IMR-90 (cell line): ENCODE data around the gene DPYSL5.

Experiments used
- BHLHE40 ChIP-seq: fragments of 150-350 bp; IDR thresholded peaks from 2 replicates; pipeline ENCODE4 v1.6.1; 2016; ENCODE audit warnings: mild to moderate bottlenecking, low read depth, low read length
- CEBPB ChIP-seq: IDR thresholded peaks from 2 replicates; pipeline ENCODE4 v1.6.1; 2012; ENCODE audit warnings: low read depth, low read length, improper control_type of control experiment
- CHD1 ChIP-seq: IDR thresholded peaks from 2 replicates; pipeline ENCODE4 v1.6.1; 2012; ENCODE audit warnings: low read depth, low read length, improper control_type of control experiment
- POLR2A ChIP-seq: IDR thresholded peaks from 2 replicates; pipeline ENCODE4 v1.6.1; 2012; ENCODE audit warnings: mild to moderate bottlenecking, low read depth, low read length
- RCOR1 ChIP-seq: IDR thresholded peaks from 2 replicates; pipeline ENCODE4 v1.6.1; 2012; ENCODE audit warnings: mild to moderate bottlenecking, low read length, improper control_type of control experiment; ENCODE audit not compliant: insufficient replicate concordance
- SMC3 ChIP-seq: fragments of 150-350 bp; IDR thresholded peaks from 2 replicates; pipeline ENCODE4 v1.6.1; 2016; ENCODE audit warnings: low read depth, mild to moderate bottlenecking, antibody characterized with exemption, low read length, moderate library complexity
- USF2 ChIP-seq: fragments of 150-350 bp; IDR thresholded peaks from 2 replicates; pipeline ENCODE4 v1.6.1; 2017; ENCODE audit warnings: mild to moderate bottlenecking, antibody characterized with exemption, low read length, low read depth
- TF ChIP-seq, protein P1 (sequence below): fragments of 150-350 bp; IDR thresholded peaks from 2 replicates; pipeline ENCODE4 v1.6.1; 2016; ENCODE audit warnings: low read depth, mild to moderate bottlenecking, low read length, moderate library complexity, borderline replicate concordance
- TF ChIP-seq, protein P2 (sequence below): conservative IDR thresholded peaks from 2 replicates; pipeline ENCODE4 v1.5.1; 2012; ENCODE audit warnings: mild to moderate bottlenecking, low read depth, low read length, improper control_type of control experiment

- no peak for TF ChIP-seq SMC3
- TF ChIP-seq, protein P1, sequence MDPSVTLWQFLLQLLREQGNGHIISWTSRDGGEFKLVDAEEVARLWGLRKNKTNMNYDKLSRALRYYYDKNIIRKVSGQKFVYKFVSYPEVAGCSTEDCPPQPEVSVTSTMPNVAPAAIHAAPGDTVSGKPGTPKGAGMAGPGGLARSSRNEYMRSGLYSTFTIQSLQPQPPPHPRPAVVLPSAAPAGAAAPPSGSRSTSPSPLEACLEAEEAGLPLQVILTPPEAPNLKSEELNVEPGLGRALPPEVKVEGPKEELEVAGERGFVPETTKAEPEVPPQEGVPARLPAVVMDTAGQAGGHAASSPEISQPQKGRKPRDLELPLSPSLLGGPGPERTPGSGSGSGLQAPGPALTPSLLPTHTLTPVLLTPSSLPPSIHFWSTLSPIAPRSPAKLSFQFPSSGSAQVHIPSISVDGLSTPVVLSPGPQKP, result no peak
- TF ChIP-seq POLR2A, result no peak
- no peak for TF ChIP-seq CHD1
- TF ChIP-seq, protein P2, sequence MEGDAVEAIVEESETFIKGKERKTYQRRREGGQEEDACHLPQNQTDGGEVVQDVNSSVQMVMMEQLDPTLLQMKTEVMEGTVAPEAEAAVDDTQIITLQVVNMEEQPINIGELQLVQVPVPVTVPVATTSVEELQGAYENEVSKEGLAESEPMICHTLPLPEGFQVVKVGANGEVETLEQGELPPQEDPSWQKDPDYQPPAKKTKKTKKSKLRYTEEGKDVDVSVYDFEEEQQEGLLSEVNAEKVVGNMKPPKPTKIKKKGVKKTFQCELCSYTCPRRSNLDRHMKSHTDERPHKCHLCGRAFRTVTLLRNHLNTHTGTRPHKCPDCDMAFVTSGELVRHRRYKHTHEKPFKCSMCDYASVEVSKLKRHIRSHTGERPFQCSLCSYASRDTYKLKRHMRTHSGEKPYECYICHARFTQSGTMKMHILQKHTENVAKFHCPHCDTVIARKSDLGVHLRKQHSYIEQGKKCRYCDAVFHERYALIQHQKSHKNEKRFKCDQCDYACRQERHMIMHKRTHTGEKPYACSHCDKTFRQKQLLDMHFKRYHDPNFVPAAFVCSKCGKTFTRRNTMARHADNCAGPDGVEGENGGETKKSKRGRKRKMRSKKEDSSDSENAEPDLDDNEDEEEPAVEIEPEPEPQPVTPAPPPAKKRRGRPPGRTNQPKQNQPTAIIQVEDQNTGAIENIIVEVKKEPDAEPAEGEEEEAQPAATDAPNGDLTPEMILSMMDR, result no peak
- TF ChIP-seq RCOR1, result no peak
- TF ChIP-seq CEBPB, result no peak
- no peak for TF ChIP-seq USF2
- TF ChIP-seq BHLHE40, result no peak
Measured at GRCh38 chr2:26880910-26881435, 33.0 kb downstream of the DPYSL5 start.
